Sigmoid colon (tissue), 3 donors: ENCODE data around the gene PDE4D.

Experiments used
- POLR2A ChIP-seq, 2 donors: fragments of 450-650 bp; IDR thresholded peaks; one replicate each; pipeline ENCODE4 v1.6.1; 2016; ENCODE audit warnings: antibody characterized with exemption in 2 of 2, mild to moderate bottlenecking in 2 of 2, moderate library complexity in 2 of 2
- TF ChIP-seq, protein P1 (sequence below), 4 experiments: fragments of 450-650 bp in 3 of 4; fragments of 200-600 bp in 1 of 4; IDR thresholded peaks; one replicate each; pipeline ENCODE4 v1.5.1; 2016 to 2019; ENCODE audit warnings: antibody characterized with exemption in 4 of 4, mild to moderate bottlenecking in 3 of 4, moderate library complexity in 2 of 4

GRCh38 chr5:59109383-59109782, 784.1 kb downstream of the PDE4D start:
- TF ChIP-seq, protein P1, sequence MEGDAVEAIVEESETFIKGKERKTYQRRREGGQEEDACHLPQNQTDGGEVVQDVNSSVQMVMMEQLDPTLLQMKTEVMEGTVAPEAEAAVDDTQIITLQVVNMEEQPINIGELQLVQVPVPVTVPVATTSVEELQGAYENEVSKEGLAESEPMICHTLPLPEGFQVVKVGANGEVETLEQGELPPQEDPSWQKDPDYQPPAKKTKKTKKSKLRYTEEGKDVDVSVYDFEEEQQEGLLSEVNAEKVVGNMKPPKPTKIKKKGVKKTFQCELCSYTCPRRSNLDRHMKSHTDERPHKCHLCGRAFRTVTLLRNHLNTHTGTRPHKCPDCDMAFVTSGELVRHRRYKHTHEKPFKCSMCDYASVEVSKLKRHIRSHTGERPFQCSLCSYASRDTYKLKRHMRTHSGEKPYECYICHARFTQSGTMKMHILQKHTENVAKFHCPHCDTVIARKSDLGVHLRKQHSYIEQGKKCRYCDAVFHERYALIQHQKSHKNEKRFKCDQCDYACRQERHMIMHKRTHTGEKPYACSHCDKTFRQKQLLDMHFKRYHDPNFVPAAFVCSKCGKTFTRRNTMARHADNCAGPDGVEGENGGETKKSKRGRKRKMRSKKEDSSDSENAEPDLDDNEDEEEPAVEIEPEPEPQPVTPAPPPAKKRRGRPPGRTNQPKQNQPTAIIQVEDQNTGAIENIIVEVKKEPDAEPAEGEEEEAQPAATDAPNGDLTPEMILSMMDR (IDR thresholded peaks at IDR 0.05), result no peak
- TF ChIP-seq POLR2A (IDR thresholded peaks at IDR 0.05), result no peak
